HG03442 (cell line): ENCODE data around the gene CNPY1.

ENCODE experiments used
- ATAC-seq: cut with Tn5 transposase; IDR thresholded peaks from one replicate; pipeline ENCODE4 v1.9.1; 2021; ENCODE audit warnings: mild to moderate bottlenecking, moderate library complexity; ENCODE audit not compliant: unreplicated experiment

CNPY1 gene

DNA sequence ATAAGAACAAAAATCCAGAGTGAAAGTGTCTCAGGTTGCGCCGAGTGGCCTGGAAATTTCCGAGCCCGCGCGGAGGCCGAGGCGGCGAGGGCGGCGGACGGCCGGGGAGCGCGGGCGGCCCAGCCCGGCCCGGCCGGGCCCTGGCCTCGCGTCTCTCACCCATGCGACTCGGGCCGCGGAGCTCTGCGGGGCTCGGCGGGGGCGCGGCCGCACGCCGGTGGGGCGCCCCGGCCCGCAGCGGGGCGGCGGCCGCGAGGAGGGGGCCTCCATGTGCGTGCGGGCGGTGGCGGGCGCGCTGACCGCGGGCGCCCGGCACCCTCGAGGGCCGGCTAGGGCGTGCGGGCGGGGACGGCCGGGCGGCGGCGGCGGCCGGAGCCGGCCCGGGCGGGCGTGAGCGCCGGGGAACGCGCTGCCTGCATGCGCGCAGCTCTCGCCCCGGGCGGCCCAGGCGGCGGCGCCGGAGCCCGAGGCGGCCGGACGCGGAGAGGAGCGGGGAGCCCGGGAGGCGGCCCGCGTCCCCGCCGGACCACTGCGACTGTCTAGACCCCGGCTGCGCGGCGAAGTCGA lies 88.7 kb downstream of the CNPY1 start:
- no peak for ATAC-seq

DNA sequence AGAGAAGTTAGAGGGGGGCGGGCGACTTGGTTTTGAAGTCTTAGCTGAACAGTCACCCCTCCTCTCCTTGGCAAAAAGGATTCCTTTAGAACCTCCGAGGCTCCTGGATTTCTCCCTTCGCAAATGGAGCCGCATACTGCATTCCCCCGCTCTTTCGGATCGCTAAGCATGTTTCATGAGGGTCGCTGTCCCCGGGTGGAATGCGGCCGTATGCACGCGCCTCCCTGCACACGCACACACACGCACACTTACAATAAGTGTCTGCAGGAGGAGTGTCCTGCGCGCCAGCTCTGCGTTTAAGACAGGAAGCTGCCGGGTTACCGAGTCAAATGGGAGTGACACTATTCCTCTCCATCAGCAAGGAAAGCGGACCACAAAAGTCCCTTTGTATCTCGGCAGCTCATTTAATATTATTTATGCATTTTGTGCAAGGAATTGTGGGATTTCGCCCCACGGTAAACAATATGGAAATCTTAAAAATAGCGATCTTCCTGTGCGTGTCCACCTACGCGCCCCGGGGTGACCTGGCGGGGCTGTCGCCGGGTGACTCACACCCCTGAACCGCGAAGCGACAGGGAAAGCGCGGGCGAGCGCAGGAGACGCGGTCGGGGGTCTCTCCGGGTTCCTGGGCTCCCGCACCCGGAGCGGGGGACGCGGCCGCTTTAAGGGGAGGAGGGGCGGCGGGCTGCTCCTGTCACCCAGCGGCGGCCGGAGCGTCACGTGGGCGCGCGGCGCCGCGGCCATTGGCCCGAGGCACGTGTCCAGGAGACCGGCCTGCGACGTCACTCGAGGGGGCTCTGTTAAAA lies 89.4 kb downstream of the CNPY1 start:
- ATAC-seq: no peak

DNA sequence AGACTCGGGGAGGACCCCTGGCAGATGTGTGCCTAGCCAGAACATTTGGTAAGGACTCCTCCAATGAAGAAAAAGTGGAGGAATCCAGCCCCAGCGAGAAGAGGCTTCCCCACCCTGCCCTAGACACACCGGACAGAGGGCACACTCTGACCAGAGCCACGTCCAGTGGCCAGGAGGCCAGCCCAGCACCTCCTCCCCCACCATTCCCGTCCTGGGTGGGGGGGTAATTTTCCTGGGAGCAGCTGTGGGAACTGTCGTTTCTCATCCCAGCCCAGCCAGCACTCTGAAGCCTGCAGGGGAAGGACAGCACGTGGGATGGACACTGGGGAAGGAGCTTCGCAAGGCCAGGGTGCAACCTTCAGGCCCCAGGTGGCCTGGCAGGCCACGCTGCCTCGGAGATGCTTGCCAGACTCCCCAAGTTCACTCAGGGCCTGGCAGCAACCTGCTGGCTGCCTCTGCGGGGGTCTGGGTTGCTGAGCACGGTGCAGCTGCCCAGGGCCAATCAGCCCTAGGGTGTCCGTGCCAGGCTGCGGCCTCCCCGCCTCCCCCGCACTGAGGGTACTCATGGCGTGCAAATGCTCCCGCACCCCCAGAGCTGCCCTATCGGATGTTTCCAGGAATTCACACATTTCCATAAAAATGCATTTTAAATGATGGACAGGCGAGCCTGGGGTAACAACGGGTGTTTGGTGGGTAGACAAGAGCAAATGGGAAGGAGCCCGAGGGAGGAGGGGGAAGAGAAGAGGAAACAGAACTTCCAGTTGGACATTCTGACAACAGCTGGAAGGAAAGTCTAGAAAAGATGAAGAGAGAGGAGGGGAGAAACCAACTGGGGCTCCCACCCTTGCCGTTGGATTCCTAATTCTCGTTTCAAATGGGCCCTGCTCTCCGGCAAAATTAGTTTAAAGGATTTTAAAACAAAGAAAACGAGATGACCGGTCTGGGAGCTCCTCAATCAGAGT lies 90.3 kb downstream of the CNPY1 start:
- no peak for ATAC-seq

DNA sequence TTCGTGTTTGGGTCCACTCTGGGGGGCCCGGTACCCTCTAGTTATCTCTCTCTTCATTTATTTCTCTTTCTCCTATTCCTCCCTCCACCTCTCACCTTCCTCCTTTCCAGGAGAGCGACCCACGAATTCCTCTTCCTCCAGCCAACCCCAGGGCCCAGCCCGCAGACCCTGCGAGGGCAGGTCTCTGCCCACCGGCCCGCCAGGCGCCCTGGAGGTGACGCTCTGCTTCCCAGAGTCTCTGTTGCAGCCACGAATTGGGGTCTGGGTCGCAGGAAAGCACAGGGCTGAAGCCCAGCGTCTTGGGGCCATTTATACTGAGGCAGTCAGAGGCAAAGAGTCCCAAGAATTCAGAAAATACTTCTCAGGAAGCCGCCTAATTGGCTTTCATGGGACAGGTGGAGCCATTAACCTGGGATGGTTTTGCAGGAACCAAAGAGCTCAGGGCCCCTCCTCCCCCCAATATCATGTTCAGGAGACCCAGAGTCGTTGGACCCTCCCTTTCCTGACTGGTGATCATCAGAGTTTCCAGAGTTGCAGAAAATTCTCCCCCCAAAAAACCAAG lies 91.1 kb downstream of the CNPY1 start:
- no peak for ATAC-seq

DNA sequence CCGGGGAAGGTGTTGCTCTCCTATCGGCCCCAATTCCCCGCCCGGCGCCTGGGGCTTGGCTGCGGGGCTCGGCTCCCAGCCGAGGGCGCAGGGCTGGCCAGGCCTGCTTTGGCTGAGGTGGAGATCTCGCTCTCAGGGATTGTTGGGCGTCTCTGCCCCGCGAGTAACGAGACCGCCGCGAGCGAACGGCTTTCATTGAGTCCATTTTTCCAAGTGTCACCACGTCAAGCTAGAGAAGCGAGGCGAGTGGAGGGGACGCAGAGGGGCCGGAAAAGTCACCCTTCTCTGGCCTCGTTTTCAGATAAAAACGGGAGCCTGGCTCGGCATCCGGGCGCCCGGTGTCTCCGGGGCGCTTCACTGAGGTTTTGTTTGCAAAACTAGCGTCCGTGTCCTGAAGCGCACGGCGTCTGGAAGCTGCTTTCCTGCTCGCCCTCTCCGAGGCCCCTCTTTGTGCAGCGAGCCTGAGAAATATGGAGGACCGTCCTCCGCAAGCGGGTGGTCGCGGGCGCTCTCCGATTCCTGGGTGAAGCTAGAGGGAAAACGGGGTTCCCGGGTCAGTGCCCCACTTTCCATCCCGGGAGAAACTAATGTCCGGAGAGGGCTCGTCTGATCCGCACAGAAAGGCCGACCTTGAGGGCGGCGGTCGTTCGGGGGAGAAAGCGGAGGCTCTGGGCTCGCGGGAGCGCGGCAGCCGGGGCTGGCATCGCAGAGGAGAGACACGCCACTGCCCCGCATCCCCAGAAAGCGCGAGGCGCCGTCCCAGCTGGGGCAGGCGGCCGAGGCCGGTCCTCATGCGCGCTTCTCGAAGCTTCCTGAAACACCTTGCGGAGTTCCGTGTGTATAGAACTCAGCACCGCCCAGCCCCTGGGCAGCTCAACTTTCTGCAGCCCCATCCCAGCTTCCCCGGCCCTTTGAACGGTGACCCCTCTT lies 91.9 kb downstream of the CNPY1 start:
- ATAC-seq: no peak

DNA sequence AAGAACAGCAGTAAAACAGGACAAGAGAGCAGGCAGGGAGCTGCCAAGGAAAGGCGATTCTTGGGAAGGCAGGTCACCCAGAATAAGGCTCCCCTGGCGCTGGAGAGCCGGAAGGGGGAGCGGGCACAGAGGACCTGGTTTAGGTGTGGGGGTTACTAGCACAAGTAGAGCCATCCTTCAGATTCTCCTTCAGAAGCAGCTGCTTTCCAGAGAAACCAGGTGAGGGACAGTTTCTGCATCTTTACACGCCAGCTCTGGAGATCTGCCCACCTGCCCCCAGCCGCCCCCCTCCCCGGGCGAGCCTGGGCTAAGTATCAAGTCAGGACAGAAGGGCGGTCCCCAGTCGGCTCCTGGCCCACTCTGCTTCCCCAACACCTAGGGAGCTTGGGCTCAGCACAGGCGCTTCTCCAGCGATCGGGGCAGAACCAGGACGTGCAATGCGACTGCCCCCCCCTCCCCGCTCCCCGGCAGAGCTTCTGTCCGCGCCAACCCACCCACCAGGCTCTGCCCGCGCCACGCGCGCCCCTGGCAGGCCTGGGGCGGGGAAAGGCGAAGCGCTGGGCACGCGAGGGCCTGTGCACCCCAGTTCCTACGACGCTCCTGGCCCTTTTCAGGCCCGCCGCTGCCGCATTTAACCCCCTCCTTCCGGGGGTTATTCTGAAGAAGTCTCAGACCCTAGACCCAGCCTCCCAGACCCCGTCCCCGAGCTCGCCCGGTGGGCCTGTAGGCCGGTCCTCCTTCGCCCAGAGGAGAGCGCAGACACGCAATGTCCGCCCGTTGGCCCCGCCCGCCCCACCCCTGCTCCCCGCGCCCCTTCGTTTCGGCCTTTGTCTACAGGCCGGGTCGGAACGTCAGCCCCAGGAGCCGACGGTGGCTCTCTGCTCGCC lies 92.8 kb downstream of the CNPY1 start:
- ATAC-seq: no peak

DNA sequence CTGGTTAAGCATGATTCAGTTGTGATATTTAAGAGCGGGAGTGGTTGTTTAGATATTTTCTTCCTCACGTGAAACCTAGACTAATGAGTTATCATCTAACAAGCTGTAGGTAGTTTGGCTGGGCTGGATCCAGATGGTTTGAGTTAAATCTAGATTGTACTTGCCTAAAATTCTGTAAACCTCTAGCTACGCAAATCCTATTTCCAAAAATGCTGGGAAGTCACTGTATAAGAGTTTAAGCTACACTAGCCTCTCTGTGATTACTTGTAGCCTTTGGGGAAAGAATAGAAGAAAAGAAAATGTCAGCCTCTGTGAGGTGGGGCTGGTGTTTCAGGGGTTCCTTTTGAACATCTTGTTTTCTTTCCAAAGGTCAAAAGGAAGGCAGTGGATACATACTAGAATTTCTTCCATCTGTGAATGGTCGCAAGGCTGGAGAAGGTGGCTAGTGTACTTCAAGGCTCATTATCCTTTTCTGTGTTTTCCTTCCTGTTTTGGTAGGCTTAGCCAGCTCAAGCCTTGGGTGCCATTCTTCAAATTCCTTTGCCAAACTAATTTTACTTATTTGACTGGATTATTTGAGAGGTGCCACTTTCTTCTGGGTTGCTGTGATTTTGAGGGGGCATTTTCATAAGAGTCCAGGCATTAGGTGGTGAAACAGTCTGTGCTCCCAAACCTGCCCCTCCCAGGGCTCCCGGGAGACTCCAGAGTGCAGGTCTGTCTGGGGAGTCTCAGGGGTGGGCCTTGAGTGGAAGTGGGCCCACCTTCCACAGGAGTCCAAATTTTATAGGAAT lies 93.7 kb downstream of the CNPY1 start:
- ATAC-seq: no peak

DNA sequence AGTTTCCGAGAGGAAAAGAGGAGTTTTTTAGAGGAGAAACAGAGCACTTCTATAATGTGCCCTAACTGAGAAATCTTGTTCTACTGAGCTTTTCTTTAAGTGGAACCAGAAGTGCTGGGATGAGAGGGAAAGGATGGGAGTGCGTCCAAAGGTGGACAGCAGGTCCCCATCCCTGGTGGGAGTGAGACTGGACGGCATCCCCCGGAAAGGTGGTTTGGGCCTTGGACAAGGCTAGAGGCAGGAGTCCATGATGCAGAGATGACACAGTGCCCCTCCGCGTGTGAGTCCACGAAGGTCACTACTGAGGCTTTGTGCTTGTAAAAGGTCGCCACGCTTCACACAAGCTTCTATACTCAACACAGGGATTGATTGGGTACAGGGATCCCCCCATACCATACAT lies 94.5 kb downstream of the CNPY1 start:
- ATAC-seq: no peak
